DOHH2 (cell line): ENCODE data around the gene KIAA1328.

Experiments used
- H3F3A ChIP-seq: fragments of 200-600 bp; sonication (generic), shearing (Covaris generic); 2 replicates; pipeline ENCODE4 v1.6.0; 2016; ENCODE audit warnings: antibody characterized with exemption, mild to moderate bottlenecking; ENCODE audit not compliant: control insufficient read depth, insufficient read depth
- H3K27ac ChIP-seq: fragments of 200-600 bp; sonication (generic); 2 replicates; pipeline ENCODE4 v1.5.1; 2014; ENCODE audit warnings: low read depth, mild to moderate bottlenecking, low read length, moderate library complexity
- H3K27me3 ChIP-seq: fragments of 200-600 bp; sonication (generic); 2 replicates; pipeline ENCODE4 v1.6.1; 2014; ENCODE audit warnings: mild to moderate bottlenecking, low read length, mixed read lengths; ENCODE audit not compliant: control insufficient read depth
- H3K36me3 ChIP-seq: fragments of 200-600 bp; sonication (generic); 2 replicates; pipeline ENCODE4 v1.6.1; 2014; ENCODE audit warnings: mild to moderate bottlenecking, low read length, moderate library complexity, mixed read lengths; ENCODE audit not compliant: control insufficient read depth
- H3K4me1 ChIP-seq: fragments of 200-600 bp; sonication (generic); 2 replicates; pipeline ENCODE4 v1.6.1; 2014; ENCODE audit warnings: mild to moderate bottlenecking, low read length, mixed read lengths; ENCODE audit not compliant: control insufficient read depth
- H3K4me2 ChIP-seq: fragments of 200-600 bp; sonication (generic); 2 replicates; pipeline ENCODE4 v1.6.0; 2014; ENCODE audit warnings: mild to moderate bottlenecking, low read length, moderate library complexity
- H3K4me3 ChIP-seq: fragments of 200-600 bp; sonication (generic); 2 replicates; pipeline ENCODE4 v1.5.1; 2014; ENCODE audit warnings: mild to moderate bottlenecking, low read length, mixed read lengths
- H3K79me2 ChIP-seq: fragments of 200-600 bp; sonication (generic); 2 replicates; pipeline ENCODE4 v1.6.1; 2014; ENCODE audit warnings: mild to moderate bottlenecking, low read length, mixed read lengths; ENCODE audit not compliant: control insufficient read depth
- H3K9me2 ChIP-seq: fragments of 200-600 bp; sonication (generic); replicated peaks from 2 replicates; pipeline ENCODE4 v1.6.1; 2014; ENCODE audit warnings: mild to moderate bottlenecking, low read length, mixed read lengths; ENCODE audit not compliant: control insufficient read depth
- H3K9me3 ChIP-seq: fragments of 200-600 bp; sonication (generic); 2 replicates; pipeline ENCODE4 v1.6.1; 2014; ENCODE audit warnings: antibody characterized with exemption, low read length, mixed read lengths; ENCODE audit not compliant: control insufficient read depth, insufficient read depth
- H4K20me1 ChIP-seq: fragments of 200-600 bp; sonication (generic); 2 replicates; pipeline ENCODE4 v1.6.0; 2014; ENCODE audit warnings: low read depth, mild to moderate bottlenecking, antibody characterized with exemption, low read length, moderate library complexity; ENCODE audit not compliant: control insufficient read depth, insufficient read depth
- EZH2phosphoT487 ChIP-seq: fragments of 200-600 bp; sonication (generic); IDR thresholded peaks from 2 replicates; pipeline ENCODE4 v1.6.1; 2017; ENCODE audit warnings: borderline replicate concordance, mild to moderate bottlenecking, antibody characterized with exemption, low read length, moderate library complexity, mixed read lengths
- TF ChIP-seq, protein P1 (sequence below): fragments of 200-600 bp; sonication (generic); IDR thresholded peaks from one replicate; pipeline ENCODE4 v1.5.1; 2014; ENCODE audit warnings: antibody characterized with exemption, mild to moderate bottlenecking, low read depth, low read length; ENCODE audit not compliant: poor library complexity, severe bottlenecking

KIAA1328 gene

DNA sequence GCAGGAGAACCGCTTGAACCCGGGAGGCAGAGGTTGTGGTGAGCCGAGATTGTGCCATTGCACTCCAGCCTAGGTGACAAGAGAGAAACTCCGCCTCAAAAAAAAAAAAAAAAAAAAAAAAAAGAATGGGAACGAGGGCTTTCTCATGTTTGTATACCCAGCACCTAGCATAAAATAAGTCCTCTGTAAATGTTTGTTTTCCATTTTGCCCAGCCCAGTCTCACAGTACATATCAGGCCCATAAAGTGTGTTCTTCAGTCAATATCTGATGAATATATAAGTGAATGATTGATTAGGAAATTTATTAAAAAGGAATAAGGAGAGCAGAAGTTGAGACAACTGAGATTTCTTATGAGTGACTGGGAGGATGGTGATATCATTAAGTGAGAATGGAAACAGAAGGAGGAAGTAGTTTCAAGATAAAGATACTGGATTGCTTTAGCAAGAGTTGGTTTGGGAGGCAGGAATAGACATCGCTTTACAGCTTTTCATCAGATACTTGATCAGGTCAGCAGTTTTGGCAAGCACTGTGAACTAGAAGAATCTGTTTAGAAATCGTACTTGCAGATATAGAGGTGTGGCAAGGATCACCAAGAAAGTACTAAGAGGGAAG, 327.5 kb downstream of the KIAA1328 start:
- Histone ChIP-seq H3K9me2 (no peaks in the 10 kb centered on the region), H3K27ac (no peak overlapping the region), H4K20me1 (no peaks in the 10 kb centered on the region), H3K27me3 (no peaks in the 10 kb centered on the region), H3K9me3 (no peaks in the 10 kb centered on the region), H3F3A (no peaks in the 10 kb centered on the region), H3K4me3 (no peak overlapping the region), H3K36me3 (no peaks in the 10 kb centered on the region), H3K4me2 (no peak overlapping the region), H3K4me1 (no peaks in the 10 kb centered on the region), H3K79me2 (no peaks in the 10 kb centered on the region)
- no peak for TF ChIP-seq EZH2phosphoT487
- TF ChIP-seq, protein P1, sequence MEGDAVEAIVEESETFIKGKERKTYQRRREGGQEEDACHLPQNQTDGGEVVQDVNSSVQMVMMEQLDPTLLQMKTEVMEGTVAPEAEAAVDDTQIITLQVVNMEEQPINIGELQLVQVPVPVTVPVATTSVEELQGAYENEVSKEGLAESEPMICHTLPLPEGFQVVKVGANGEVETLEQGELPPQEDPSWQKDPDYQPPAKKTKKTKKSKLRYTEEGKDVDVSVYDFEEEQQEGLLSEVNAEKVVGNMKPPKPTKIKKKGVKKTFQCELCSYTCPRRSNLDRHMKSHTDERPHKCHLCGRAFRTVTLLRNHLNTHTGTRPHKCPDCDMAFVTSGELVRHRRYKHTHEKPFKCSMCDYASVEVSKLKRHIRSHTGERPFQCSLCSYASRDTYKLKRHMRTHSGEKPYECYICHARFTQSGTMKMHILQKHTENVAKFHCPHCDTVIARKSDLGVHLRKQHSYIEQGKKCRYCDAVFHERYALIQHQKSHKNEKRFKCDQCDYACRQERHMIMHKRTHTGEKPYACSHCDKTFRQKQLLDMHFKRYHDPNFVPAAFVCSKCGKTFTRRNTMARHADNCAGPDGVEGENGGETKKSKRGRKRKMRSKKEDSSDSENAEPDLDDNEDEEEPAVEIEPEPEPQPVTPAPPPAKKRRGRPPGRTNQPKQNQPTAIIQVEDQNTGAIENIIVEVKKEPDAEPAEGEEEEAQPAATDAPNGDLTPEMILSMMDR, result no peak

GRCh38 chr18:37160038-37160820, 331.3 kb downstream of the KIAA1328 start:
- no peaks in the 10 kb centered on the region for H3K36me3 ChIP-seq
- TF ChIP-seq, protein P1, result no peak
- no peak for TF ChIP-seq EZH2phosphoT487
- no peaks in the 10 kb centered on the region for H3K79me2 ChIP-seq
- H3K4me3 ChIP-seq, result no peak overlapping the region
- H3K4me2 ChIP-seq, result no peak overlapping the region
- no peaks in the 10 kb centered on the region for H3K9me2 ChIP-seq
- no peak overlapping the region for H3K27ac ChIP-seq
- H3K27me3 ChIP-seq, result no peaks in the 10 kb centered on the region
- no peaks in the 10 kb centered on the region for H3K9me3 ChIP-seq
- no peaks in the 10 kb centered on the region for H4K20me1 ChIP-seq
- H3K4me1 ChIP-seq, result no peaks in the 10 kb centered on the region
- H3F3A ChIP-seq, result no peaks in the 10 kb centered on the region

- H3K4me3 ChIP-seq, result no peak overlapping the region
Measured at GRCh38 chr18:37161491-37161890, 332.6 kb downstream of the KIAA1328 start.

More at GRCh38 chr18:37161491-37161890, 332.6 kb downstream of the KIAA1328 start:
- Histone ChIP-seq H3F3A (no peaks in the 10 kb centered on the region), H3K27me3 (no peaks in the 10 kb centered on the region), H3K9me3 (no peaks in the 10 kb centered on the region), H3K79me2 (no peaks in the 10 kb centered on the region), H3K4me1 (no peaks in the 10 kb centered on the region), H3K36me3 (no peaks in the 10 kb centered on the region), H3K9me2 (no peaks in the 10 kb centered on the region), H3K27ac (no peak overlapping the region), H3K4me2 (no peak overlapping the region), H4K20me1 (no peaks in the 10 kb centered on the region)
- TF ChIP-seq, protein P1, result no peak
- TF ChIP-seq EZH2phosphoT487, result no peak
